Activated effector memory CD4-positive, alpha-beta T cell treated with Interleukin-2 at 50 U/mL for 16 hours (primary cell): ENCODE data around the gene RNF126.
A peak's percentile ranks its signal among the peaks of the same experiment; 100 is the strongest.
"Not testable (repeated sequence)": the region's sequence is repeated elsewhere in the genome, so short reads cannot be mapped to it uniquely, and the experiment has no call there.

Experiments used
- DNase-seq: peaks from one replicate; pipeline ENCODE4 v3.0.0-alpha.2; 2020

RNF126 gene

DNA sequence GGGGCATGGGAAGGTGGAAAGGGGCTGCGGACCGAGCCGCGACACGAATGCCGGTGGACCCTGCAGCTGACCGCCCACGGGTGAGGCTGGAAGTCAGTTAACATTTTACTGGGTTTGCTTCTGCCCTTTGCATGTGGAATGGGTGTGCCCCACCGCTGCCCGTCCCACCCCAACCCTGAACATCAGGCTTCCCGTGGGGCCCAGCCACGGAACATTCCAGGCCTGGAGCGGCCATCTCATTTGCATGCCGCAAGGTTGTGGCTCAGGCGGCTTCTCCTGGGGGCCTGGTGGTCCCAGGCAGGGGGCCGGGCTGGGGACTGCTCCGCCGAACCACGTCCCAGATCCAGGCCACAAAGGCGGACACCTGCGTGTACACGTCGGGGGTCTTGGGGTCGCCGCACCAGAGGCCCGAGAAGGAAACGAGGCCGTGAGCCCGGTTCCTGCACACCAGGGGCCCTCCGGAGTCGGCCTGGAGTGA lies 22.5 kb upstream of the RNF126 start:
- no peak for DNase-seq

- no peak for DNase-seq
These were observed 19.8 kb upstream of the RNF126 start for GRCh38 chr19:682678-683320.

DNA sequence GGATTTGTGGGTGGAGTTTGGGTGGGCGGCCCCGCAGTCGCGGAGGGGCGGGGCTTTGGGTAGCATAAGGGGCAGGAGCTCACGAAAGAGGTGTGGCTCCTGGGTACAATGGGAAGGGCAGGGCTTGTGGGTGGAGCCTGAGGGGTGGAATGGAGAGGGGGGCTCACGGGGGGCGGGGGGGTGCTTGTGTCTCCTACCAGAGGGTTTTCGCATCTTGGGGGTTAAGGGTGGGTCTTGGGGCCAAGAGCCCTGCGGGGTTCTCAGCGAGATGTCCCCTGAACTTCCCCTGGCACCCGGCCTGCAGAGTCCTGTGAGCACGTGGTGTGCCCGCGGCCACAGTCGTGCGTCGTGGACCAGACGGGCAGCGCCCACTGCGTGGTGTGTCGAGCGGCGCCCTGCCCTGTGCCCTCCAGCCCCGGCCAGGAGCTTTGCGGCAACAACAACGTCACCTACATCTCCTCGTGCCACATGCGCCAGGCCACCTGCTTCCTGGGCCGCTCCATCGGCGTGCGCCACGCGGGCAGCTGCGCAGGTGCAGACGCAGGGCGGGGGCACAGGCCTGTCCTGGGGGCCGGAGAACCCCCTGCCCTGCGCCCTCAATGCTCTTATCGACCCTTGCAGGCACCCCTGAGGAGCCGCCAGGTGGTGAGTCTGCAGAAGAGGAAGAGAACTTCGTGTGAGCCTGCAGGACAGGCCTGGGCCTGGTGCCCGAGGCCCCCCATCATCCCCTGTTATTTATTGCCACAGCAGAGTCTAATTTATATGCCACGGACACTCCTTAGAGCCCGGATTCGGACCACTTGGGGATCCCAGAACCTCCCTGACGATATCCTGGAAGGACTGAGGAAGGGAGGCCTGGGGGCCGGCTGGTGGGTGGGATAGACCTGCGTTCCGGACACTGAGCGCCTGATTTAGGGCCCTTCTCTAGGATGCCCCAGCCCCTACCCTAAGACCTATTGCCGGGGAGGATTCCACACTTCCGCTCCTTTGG lies 18.3 kb upstream of the RNF126 start:
- DNase-seq, result no peak

DNA sequence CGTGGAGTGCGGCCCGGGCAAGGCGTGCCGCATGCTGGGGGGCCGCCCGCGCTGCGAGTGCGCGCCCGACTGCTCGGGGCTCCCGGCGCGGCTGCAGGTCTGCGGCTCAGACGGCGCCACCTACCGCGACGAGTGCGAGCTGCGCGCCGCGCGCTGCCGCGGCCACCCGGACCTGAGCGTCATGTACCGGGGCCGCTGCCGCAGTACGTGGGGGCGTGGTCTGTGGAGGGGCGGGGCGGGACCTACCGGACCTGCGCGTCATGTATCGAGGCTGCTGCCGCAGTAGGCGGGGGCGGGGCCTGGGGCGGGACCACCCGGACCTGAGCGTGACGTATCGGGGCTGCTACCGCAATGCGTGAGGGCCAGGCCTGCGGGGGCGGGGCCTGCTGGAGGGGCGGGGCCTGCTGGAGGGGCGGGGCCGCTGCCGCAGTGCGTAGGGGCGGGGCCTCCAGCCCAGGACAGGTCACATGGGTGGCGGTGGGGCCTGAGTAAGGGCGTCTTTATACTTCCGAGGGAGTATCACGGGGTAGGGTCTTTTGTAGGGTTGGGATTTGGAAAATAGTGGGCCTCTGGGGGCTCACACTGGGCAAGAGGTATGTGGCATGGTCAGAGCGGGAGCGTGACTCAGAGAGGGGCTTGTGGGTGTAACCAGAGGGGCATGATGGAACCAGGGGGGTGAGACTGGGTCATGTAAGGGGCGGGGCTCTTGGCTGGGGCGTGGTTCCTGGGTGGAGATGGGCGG lies 17.4 kb upstream of the RNF126 start:
- DNase-seq, result peak; percentile 99

GRCh38 chr19:679418-680286 lies 16.6 kb upstream of the RNF126 start:
- peak; percentile 10 for DNase-seq

- no peak for DNase-seq
These were observed 15.9 kb upstream of the RNF126 start for GRCh38 chr19:678791-679388.

GRCh38 chr19:677601-678436 lies 14.8 kb upstream of the RNF126 start:
- DNase-seq, result no peak

- no peak for DNase-seq
These were observed 14.2 kb upstream of the RNF126 start for GRCh38 chr19:677201-677600.

DNA sequence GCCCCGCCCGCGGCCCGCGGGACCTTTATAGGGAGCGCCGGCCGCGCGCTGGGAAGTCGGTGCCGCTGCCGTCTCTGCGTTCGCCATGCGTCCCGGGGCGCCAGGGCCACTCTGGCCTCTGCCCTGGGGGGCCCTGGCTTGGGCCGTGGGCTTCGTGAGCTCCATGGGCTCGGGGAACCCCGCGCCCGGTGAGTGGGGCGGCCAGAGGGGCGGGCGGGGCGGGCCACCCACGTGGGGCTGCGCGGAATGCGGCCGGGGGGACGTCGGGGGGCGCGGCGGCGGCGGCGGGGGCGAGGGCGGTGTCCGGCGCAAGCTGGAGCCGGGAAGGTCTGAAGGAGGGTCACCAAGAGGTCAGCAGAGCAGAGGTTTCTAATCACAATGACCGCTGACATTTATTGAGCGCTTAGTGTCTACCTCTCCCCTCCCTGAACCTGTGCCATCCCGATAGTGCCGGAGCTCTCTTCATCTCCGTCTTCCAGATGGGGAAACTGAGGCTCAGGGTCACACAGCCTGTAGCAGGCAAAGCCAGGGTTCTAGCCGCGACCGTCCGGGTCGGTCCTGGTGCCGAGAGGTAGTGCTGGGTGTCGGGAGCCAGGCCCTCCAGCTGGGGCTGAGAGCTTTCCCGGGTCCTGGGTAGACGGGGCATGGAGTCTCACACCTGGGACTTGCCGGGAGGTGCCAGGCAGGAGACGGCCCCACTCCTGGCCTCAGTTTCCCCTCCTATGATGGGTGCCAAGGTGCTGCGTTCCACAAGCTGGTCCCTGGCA lies 13.5 kb upstream of the RNF126 start, which contains the start of gene FSTL3:
Gene FSTL3 (plus strand): TSS at position 54 of the 767 bp plus-strand sequence. CDS start 32 bp downstream, at position 86.
- no peak for DNase-seq

GRCh38 chr19:676007-676338 lies 13.0 kb upstream of the RNF126 start:
- no peak for DNase-seq

GRCh38 chr19:674282-675151 lies 11.5 kb upstream of the RNF126 start:
- no peak for DNase-seq

- no peak for DNase-seq
These were observed 7.6 kb upstream of the RNF126 start for GRCh38 chr19:670609-671075.

DNA sequence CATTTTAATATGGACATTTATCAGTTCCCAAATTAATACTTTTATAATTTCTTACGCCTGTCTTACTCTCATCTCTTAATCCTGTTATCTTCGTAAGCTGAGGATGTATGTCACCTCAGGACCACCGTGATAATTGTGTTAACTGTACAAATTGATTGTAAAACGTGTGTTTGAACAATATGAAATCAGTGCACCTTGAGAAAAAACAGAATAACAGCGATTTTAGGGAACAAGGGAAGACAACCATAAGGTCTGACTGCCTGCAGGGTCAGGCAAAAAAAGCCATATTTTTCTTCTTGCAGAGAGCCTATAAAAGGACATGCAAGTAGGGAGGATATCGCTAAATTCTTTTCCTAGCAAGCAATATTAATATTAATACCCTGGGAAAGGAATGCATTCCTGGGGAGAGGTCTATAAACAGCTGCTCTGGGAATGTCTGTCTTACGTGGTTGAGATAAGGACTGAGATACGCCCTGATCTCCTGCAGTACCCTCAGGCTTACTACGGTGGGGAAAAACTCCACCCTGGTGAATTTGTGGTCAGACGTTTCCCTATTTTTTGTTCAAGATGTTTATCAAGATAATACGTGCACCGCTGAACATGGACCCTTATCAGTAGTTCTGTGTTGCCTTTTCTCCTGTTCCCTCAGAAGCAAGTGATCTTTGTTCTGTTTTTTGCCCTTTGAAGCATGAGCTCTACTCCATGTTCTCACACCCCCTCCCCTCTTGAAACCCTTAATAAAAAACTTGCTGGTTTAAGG lies 5.8 kb upstream of the RNF126 start:
- DNase-seq, result not testable (repeated sequence)

DNA sequence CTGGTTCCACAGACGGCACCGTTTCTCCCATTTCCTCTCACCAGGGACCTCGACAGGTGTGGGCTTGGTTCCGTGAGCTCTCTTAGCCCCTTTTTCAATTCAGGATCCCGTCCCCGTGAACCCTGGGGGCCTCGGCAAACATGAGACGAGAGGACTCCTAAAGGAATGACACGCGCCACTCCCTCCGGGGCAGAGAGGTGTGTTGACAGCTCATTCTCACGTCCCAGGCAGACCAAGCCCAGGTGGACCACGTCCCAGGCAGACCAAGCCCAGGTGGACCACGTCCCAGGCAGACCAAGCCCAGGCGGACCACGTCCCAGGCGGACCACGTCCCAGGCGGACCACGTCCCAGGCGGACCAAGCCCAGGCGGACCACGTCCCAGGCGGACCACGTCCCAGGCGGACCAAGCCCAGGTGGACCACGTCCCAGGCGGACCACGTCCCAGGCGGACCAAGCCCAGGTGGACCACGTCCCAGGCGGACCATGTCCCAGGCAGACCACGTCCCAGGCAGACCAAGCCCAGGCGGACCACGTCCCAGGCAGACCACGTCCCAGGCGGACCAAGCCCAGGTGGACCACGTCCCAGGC lies 4.1 kb upstream of the RNF126 start:
- not testable (repeated sequence) for DNase-seq

- DNase-seq, result peak; percentile 67
These were observed 2.0 kb upstream of the RNF126 start for GRCh38 chr19:664913-665443.

DNA sequence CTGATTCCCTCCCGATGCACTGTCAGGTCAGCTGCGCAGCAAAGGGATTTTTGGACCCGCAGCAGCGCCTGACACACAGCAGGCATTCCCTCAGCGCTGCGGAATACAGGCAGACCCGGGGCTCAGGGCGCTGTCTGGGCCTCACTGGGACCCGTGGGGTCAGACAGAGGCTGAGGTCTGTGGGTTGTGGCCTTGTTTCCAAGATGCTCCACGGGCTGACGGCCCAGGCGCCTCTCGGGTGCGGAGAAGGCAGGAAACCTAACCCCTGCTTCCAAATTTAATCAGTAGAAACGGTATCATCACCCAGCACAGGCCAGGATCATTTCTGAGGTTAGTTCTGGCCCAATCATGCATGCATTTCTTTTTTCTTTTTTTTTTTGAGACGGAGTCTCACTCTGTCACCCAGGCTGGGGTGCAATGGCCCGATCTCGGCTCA lies 686 bp upstream of the RNF126 start:
- no peak for DNase-seq
